Neural cell (in vitro differentiated cells): Measurements from ENCODE around the gene SCN8A.

Experiments used
- EP300 ChIP-seq: fragments of 450-650 bp; conservative IDR thresholded peaks from 2 replicates; pipeline ENCODE4 v1.6.1; 2014; ENCODE audit warnings: antibody characterized with exemption, mild to moderate bottlenecking, moderate library complexity; ENCODE audit not compliant: poor library complexity, severe bottlenecking
- EZH2 ChIP-seq: fragments of 200-600, 300-800 bp; shearing (Covaris generic), sonication (generic); IDR thresholded peaks from 2 replicates; pipeline ENCODE4 v1.6.1; 2014; ENCODE audit warnings: antibody characterized with exemption, low read length, borderline replicate concordance, mild to moderate bottlenecking; ENCODE audit not compliant: insufficient read depth, poor library complexity, severe bottlenecking
- MXI1 ChIP-seq: fragments of 450-650 bp; conservative IDR thresholded peaks from 2 replicates; pipeline ENCODE4 v1.6.1; 2014; ENCODE audit warnings: antibody characterized with exemption, mild to moderate bottlenecking; ENCODE audit not compliant: poor library complexity, severe bottlenecking
- POLR2AphosphoS5 ChIP-seq: IDR thresholded peaks from 2 replicates; pipeline ENCODE4 v1.6.1; 2012
- RAD21 ChIP-seq: fragments of 450-650 bp; conservative IDR thresholded peaks from 2 replicates; pipeline ENCODE4 v1.6.1; 2014; ENCODE audit warnings: antibody characterized with exemption, mild to moderate bottlenecking, moderate library complexity
- REST ChIP-seq: IDR thresholded peaks from 2 replicates; pipeline ENCODE4 v1.6.1; 2012; ENCODE audit warnings: borderline replicate concordance
- SMC3 ChIP-seq: fragments of 450-650 bp; conservative IDR thresholded peaks from 2 replicates; pipeline ENCODE4 v1.6.1; 2014; ENCODE audit warnings: antibody characterized with exemption, mild to moderate bottlenecking, moderate library complexity; ENCODE audit not compliant: poor library complexity
- TAF1 ChIP-seq: IDR thresholded peaks from 2 replicates; pipeline ENCODE4 v1.6.1; 2012; ENCODE audit warnings: low read depth
- TF ChIP-seq, protein P1 (sequence below): fragments of 450-650 bp; IDR thresholded peaks from 2 replicates; pipeline ENCODE4 v1.5.1; 2014; ENCODE audit warnings: antibody characterized with exemption, mild to moderate bottlenecking, moderate library complexity; ENCODE audit not compliant: poor library complexity, severe bottlenecking

- TF ChIP-seq, protein P1, sequence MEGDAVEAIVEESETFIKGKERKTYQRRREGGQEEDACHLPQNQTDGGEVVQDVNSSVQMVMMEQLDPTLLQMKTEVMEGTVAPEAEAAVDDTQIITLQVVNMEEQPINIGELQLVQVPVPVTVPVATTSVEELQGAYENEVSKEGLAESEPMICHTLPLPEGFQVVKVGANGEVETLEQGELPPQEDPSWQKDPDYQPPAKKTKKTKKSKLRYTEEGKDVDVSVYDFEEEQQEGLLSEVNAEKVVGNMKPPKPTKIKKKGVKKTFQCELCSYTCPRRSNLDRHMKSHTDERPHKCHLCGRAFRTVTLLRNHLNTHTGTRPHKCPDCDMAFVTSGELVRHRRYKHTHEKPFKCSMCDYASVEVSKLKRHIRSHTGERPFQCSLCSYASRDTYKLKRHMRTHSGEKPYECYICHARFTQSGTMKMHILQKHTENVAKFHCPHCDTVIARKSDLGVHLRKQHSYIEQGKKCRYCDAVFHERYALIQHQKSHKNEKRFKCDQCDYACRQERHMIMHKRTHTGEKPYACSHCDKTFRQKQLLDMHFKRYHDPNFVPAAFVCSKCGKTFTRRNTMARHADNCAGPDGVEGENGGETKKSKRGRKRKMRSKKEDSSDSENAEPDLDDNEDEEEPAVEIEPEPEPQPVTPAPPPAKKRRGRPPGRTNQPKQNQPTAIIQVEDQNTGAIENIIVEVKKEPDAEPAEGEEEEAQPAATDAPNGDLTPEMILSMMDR, result no peak
- TF ChIP-seq POLR2AphosphoS5 (no peak), REST (no peak), SMC3 (no peak), EP300 (no peak), EZH2 (no peak), TAF1 (no peak), RAD21 (no peak), MXI1 (no peak)
Measured at GRCh38 chr12:51729331-51729730, 138.3 kb downstream of the SCN8A start.
